ENCODE results near the gene CERS6. TPM values are rescaled to one million over a fixed set of nuclear protein-coding genes. Genes with fewer than 3 reads are reported as not detected.

Gene CERS6
- total and polyA plus RNA-seq, 4 donors = 4.2 to 20.4 (median 10.1) TPM

GRCh38 chr2:168577885-168578284 is 121.8 kb downstream of the CERS6 start:
- Histone ChIP-seq H3K36me3 (ENCODE audit: control insufficient read depth in 4 of 4, insufficient read depth in 3 of 4, low read depth in 1 of 4, low read length in 3 of 4) (no peaks in the 10 kb centered on the region), H3K9me3 (ENCODE audit: control insufficient read depth in 4 of 4, low read length in 3 of 4) (no peaks in the 10 kb centered on the region), H3K27me3 (ENCODE audit: control insufficient read depth in 4 of 4, insufficient read depth in 4 of 4, low read length in 3 of 4) (no peaks in the 10 kb centered on the region), H3K9ac (ENCODE audit: low read depth in 1 of 2, low read length in 2 of 2) (no peak overlapping the region), H3K27ac (ENCODE audit: low read depth in 1 of 2, low read length in 2 of 2) (no peak overlapping the region), H3K4me1 (ENCODE audit: control insufficient read depth in 4 of 4, insufficient read depth in 4 of 4, low read length in 3 of 4) (no peaks in the 10 kb centered on the region), H3K4me3 (ENCODE audit: low read depth in 1 of 3, low read length in 3 of 3) (no peak overlapping the region)
- TF ChIP-seq EGR1 (IDR thresholded peaks at IDR 0.05; ENCODE audit: low read depth in 2 of 2) = no peak
- TF ChIP-seq NR2F2 (IDR thresholded peaks at IDR 0.05) = no peak
- no peak for TF ChIP-seq HNF4A (conservative IDR thresholded peaks at IDR 0.05)
- no peak for TF ChIP-seq JUND (IDR thresholded peaks at IDR 0.05)
- TF ChIP-seq FOXA1 (IDR thresholded peaks at IDR 0.05) = no peak
- TF ChIP-seq YY1 (IDR thresholded peaks at IDR 0.05) = no peak
- DNase-seq (ENCODE audit: low spot score) = no peak
- WGBS = 79% methylated on average over 5 of the region's 5 CpGs

- WGBS = 88% methylated on average over 5 of the region's 5 CpGs
- Histone ChIP-seq H3K27me3 (ENCODE audit: control insufficient read depth in 4 of 4, insufficient read depth in 4 of 4, low read length in 3 of 4) (no peaks in the 10 kb centered on the region), H3K27ac (ENCODE audit: low read depth in 1 of 2, low read length in 2 of 2) (no peak overlapping the region), H3K9ac (ENCODE audit: low read depth in 1 of 2, low read length in 2 of 2) (no peak overlapping the region), H3K9me3 (ENCODE audit: control insufficient read depth in 4 of 4, low read length in 3 of 4) (no peaks in the 10 kb centered on the region), H3K4me3 (ENCODE audit: low read depth in 1 of 3, low read length in 3 of 3) (no peak overlapping the region), H3K4me1 (ENCODE audit: control insufficient read depth in 4 of 4, insufficient read depth in 4 of 4, low read length in 3 of 4) (peaks cover 0 to 2% (median 0%) of the 10 kb centered on the region in 4 donors), H3K36me3 (ENCODE audit: control insufficient read depth in 4 of 4, insufficient read depth in 3 of 4, low read depth in 1 of 4, low read length in 3 of 4) (no peaks in the 10 kb centered on the region)
- TF ChIP-seq SP1 (IDR thresholded peaks at IDR 0.05) (no peak), REST (IDR thresholded peaks at IDR 0.05) (no peak), TAF1 (conservative IDR thresholded peaks at IDR 0.05) (no peak), YY1 (IDR thresholded peaks at IDR 0.05) (no peak), RAD21 (IDR thresholded peaks at IDR 0.05) (no peak), FOXA1 (IDR thresholded peaks at IDR 0.05) (no peak), FOXA2 (IDR thresholded peaks at IDR 0.05) (no peak), EGR1 (IDR thresholded peaks at IDR 0.05; ENCODE audit: low read depth in 2 of 2) (no peak), NR2F2 (IDR thresholded peaks at IDR 0.05) (no peak), GABPA (IDR thresholded peaks at IDR 0.05 in 1 of 2, conservative IDR thresholded peaks at IDR 0.05 in 1 of 2) (no peak), JUND (IDR thresholded peaks at IDR 0.05) (no peak), RXRA (IDR thresholded peaks at IDR 0.05) (no peak), HNF4A (conservative IDR thresholded peaks at IDR 0.05) (no peak), HNF4G (IDR thresholded peaks at IDR 0.05) (no peak)
- TF ChIP-seq, protein P1, sequence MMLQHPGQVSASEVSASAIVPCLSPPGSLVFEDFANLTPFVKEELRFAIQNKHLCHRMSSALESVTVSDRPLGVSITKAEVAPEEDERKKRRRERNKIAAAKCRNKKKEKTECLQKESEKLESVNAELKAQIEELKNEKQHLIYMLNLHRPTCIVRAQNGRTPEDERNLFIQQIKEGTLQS (IDR thresholded peaks at IDR 0.05) = no peak
- TF ChIP-seq, protein P2, sequence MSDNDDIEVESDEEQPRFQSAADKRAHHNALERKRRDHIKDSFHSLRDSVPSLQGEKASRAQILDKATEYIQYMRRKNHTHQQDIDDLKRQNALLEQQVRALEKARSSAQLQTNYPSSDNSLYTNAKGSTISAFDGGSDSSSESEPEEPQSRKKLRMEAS (IDR thresholded peaks at IDR 0.05) = no peak
- TF ChIP-seq, protein P3, sequence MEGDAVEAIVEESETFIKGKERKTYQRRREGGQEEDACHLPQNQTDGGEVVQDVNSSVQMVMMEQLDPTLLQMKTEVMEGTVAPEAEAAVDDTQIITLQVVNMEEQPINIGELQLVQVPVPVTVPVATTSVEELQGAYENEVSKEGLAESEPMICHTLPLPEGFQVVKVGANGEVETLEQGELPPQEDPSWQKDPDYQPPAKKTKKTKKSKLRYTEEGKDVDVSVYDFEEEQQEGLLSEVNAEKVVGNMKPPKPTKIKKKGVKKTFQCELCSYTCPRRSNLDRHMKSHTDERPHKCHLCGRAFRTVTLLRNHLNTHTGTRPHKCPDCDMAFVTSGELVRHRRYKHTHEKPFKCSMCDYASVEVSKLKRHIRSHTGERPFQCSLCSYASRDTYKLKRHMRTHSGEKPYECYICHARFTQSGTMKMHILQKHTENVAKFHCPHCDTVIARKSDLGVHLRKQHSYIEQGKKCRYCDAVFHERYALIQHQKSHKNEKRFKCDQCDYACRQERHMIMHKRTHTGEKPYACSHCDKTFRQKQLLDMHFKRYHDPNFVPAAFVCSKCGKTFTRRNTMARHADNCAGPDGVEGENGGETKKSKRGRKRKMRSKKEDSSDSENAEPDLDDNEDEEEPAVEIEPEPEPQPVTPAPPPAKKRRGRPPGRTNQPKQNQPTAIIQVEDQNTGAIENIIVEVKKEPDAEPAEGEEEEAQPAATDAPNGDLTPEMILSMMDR (IDR thresholded peaks at IDR 0.05; ENCODE audit: low read depth, low read length, missing input control) = no peak
- TF ChIP-seq, protein P4, sequence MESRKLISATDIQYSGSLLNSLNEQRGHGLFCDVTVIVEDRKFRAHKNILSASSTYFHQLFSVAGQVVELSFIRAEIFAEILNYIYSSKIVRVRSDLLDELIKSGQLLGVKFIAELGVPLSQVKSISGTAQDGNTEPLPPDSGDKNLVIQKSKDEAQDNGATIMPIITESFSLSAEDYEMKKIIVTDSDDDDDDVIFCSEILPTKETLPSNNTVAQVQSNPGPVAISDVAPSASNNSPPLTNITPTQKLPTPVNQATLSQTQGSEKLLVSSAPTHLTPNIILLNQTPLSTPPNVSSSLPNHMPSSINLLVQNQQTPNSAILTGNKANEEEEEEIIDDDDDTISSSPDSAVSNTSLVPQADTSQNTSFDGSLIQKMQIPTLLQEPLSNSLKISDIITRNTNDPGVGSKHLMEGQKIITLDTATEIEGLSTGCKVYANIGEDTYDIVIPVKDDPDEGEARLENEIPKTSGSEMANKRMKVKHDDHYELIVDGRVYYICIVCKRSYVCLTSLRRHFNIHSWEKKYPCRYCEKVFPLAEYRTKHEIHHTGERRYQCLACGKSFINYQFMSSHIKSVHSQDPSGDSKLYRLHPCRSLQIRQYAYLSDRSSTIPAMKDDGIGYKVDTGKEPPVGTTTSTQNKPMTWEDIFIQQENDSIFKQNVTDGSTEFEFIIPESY (IDR thresholded peaks at IDR 0.05) = no peak
- no peak for DNase-seq (ENCODE audit: low spot score)
Observed at GRCh38 chr2:168583064-168583709, 127.1 kb downstream of the CERS6 start.

Measured in liver (tissue), 9 donors.